Mucosa of descending colon (tissue), 3 donors: ENCODE results near the gene FCGR2B. TPM values are rescaled to one million over a fixed set of nuclear protein-coding genes. Genes with fewer than 3 reads are reported as not detected.
"Not testable (repeated sequence)": the region's sequence is repeated elsewhere in the genome, so short reads cannot be mapped to it uniquely, and the experiment has no call there.

Experiments used
- ATAC-seq: fragments of 200-7000 bp; cut with Tn5 transposase; one replicate; pipeline ENCODE4 v1.9.1; 2020; ENCODE audit warnings: mild to moderate bottlenecking, moderate library complexity
- DNase-seq, 3 donors: peaks; one replicate each; pipeline ENCODE4 v3.0.0-alpha.2; 2020
- H3K36me3 ChIP-seq: fragments of 200-600 bp; one replicate; pipeline ENCODE4 v1.8.0; 2021; ENCODE audit warnings: low read depth, mild to moderate bottlenecking
- H3K4me1 ChIP-seq: fragments of 200-600 bp; one replicate; pipeline ENCODE4 v1.8.0; 2021; ENCODE audit warnings: low read depth, mild to moderate bottlenecking
- H3K4me3 ChIP-seq: fragments of 200-600 bp; one replicate; pipeline ENCODE4 v1.8.0; 2021; ENCODE audit warnings: mild to moderate bottlenecking
- H3K9me3 ChIP-seq: fragments of 200-600 bp; one replicate; pipeline ENCODE4 v1.8.0; 2021; ENCODE audit warnings: mild to moderate bottlenecking
- CTCF ChIP-seq: fragments of 200-600 bp; IDR thresholded peaks from one replicate; pipeline ENCODE4 v1.8.0; 2022; ENCODE audit warnings: antibody characterized with exemption, mild to moderate bottlenecking
- intact Hi-C, 2 donors: fragments of 100-400 bp; cut with DNase I in 1 of 2; cut with micrococcal nuclease in 1 of 2; formaldehyde crosslinking; loops; one replicate each; pipeline versions ENCODE4 v1.11.0 to v1.11.1; 2022; cut with DNase I, micrococcal nuclease
- total RNA-seq, 3 donors: library from RNA; stranded (reverse); fragmentation: NEBNext Ultra II Directional in 2 of 3; extraction: Animal tissue kit (Norgen Biotek cat#: 25700) in 2 of 3; gene quantifications; one replicate each; pipeline versions ENCODE4 v1.2.1 to v1.2.4, GENCODE V29; 2021 to 2023
- donor health status: DM: no; HTN: no; CAD: no; lungs with moderate emphysema.
- donor health status: DM: no; HTN: no; CAD: no.
- donor health status: DM: no; HTN: yes; CAD: no.

Gene FCGR2B
- total RNA-seq, 3 donors from 2014 or later: 5.1 to 18.7 (median 14.8) TPM

- ATAC-seq (no peak), DNase-seq (no peak)
- no peaks in the 10 kb centered on the region for H3K36me3 ChIP-seq
- no peaks in the 10 kb centered on the region for H3K9me3 ChIP-seq
- H3K4me1 ChIP-seq: no peaks in the 10 kb centered on the region
- TF ChIP-seq CTCF: no peak
- intact Hi-C loops: no loop called here
- no peak overlapping the region for H3K4me3 ChIP-seq
These were observed 14.2 kb downstream of the FCGR2B start for GRCh38 chr1:161676958-161677689.

GRCh38 chr1:161678500-161678899 is 15.6 kb downstream of the FCGR2B start:
- no peaks in the 10 kb centered on the region for H3K9me3 ChIP-seq
- no peak for ATAC-seq
- no peak overlapping the region for H3K4me3 ChIP-seq
- intact Hi-C loops: no loop called here
- H3K36me3 ChIP-seq: no peaks in the 10 kb centered on the region
- no peak for DNase-seq
- no peaks in the 10 kb centered on the region for H3K4me1 ChIP-seq
- no peak for TF ChIP-seq CTCF

GRCh38 chr1:161681879-161682278 is 18.9 kb downstream of the FCGR2B start:
- no peaks in the 10 kb centered on the region for H3K9me3 ChIP-seq
- no peaks in the 10 kb centered on the region for H3K4me1 ChIP-seq
- intact Hi-C loops: no loop called here
- no peak for TF ChIP-seq CTCF
- no peaks in the 10 kb centered on the region for H3K36me3 ChIP-seq
- no peak for DNase-seq
- no peak for ATAC-seq
- no peak overlapping the region for H3K4me3 ChIP-seq

- no peaks in the 10 kb centered on the region for H3K36me3 ChIP-seq
- no peak for ATAC-seq
- no peak for DNase-seq
- H3K4me1 ChIP-seq: no peaks in the 10 kb centered on the region
- H3K4me3 ChIP-seq: no peak overlapping the region
- H3K9me3 ChIP-seq: no peaks in the 10 kb centered on the region
- no peak for TF ChIP-seq CTCF
- intact Hi-C loops: no loop called here
These were observed 26.0 kb downstream of the FCGR2B start for GRCh38 chr1:161688946-161689345.

GRCh38 chr1:161691846-161692245 is 28.9 kb downstream of the FCGR2B start:
- no peak overlapping the region for H3K4me3 ChIP-seq
- DNase-seq: no peak
- intact Hi-C loops: no loop called here
- no peaks in the 10 kb centered on the region for H3K36me3 ChIP-seq
- no peak for ATAC-seq
- no peaks in the 10 kb centered on the region for H3K9me3 ChIP-seq
- no peak for TF ChIP-seq CTCF
- H3K4me1 ChIP-seq: no peaks in the 10 kb centered on the region

GRCh38 chr1:161693020-161693712 is 30.2 kb downstream of the FCGR2B start:
- intact Hi-C loops, H3K9me3 ChIP-seq, H3K4me3 ChIP-seq, ATAC-seq, DNase-seq, H3K4me1 ChIP-seq, H3K36me3 ChIP-seq: not testable (repeated sequence)

- H3K4me1 ChIP-seq, DNase-seq, H3K36me3 ChIP-seq, intact Hi-C loops, ATAC-seq, H3K9me3 ChIP-seq, H3K4me3 ChIP-seq: not testable (repeated sequence)
These were observed 35.4 kb downstream of the FCGR2B start for GRCh38 chr1:161698302-161698701.
